Duodenal mucosa (tissue), 2 donors: ENCODE measurements around the gene ANKRD11.

Experiments
- H3K27ac ChIP-seq: one replicate; pipeline ENCODE4 v1.7.0; 2013; ENCODE audit warnings: low read depth, low read length
- H3K27me3 ChIP-seq, 2 donors: one replicate each; pipeline ENCODE4 v1.7.0; 2013; ENCODE audit warnings: low read length in 2 of 2, control low read depth in 1 of 2; ENCODE audit not compliant: insufficient read depth in 2 of 2, control insufficient read depth in 1 of 2
- H3K36me3 ChIP-seq, 2 donors: one replicate each; pipeline ENCODE4 v1.7.0; 2013; ENCODE audit warnings: low read length in 2 of 2, control low read depth in 1 of 2; ENCODE audit not compliant: insufficient read depth in 2 of 2, control insufficient read depth in 1 of 2
- H3K4me1 ChIP-seq, 2 donors: one replicate each; pipeline ENCODE4 v1.7.0; 2013; ENCODE audit warnings: low read length in 2 of 2, control low read depth in 1 of 2; ENCODE audit not compliant: insufficient read depth in 2 of 2, control insufficient read depth in 1 of 2
- H3K4me3 ChIP-seq, 2 donors: one replicate each; pipeline ENCODE4 v1.7.0; 2013; ENCODE audit warnings: low read length in 2 of 2, low read depth in 1 of 2
- H3K9ac ChIP-seq, 2 donors: one replicate each; pipeline ENCODE4 v1.7.0; 2013; ENCODE audit warnings: low read length in 2 of 2, low read depth in 1 of 2
- H3K9me3 ChIP-seq, 2 donors: one replicate each; pipeline ENCODE4 v1.7.0; 2013; ENCODE audit warnings: low read length in 2 of 2, control low read depth in 1 of 2; ENCODE audit not compliant: control insufficient read depth in 1 of 2

Gene ANKRD11

DNA sequence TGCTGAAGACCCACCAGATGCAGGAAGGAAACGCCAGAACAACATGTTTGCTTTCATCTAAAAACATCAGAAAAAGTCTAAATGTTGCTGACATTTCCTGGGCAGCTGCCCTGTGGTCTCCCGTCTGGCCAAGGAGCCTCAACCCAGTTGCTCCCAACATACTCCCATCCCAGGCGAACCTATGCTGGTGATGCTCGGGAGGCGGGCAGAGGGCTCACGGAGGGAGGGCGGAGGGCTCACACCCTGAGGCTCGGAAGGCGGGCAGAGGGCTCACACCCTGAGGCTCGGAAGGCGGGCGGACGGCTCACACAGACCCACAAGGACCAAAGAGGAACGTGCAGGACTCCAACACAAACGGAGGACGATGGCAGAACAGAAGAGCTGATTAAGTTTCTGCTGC, 135.4 kb downstream of the ANKRD11 start:
- H3K27ac ChIP-seq = no peak overlapping the region
- no peaks in the 10 kb centered on the region for H3K27me3 ChIP-seq
- H3K4me1 ChIP-seq = peaks cover 63% of the 10 kb centered on the region in 2 donors
- H3K9ac ChIP-seq = peak overlapping the region in 1 of 2 donors; percentile 21
- H3K4me3 ChIP-seq = no peak overlapping the region
- peaks cover 5 to 16% of the 10 kb centered on the region in 2 donors for H3K36me3 ChIP-seq
- no peaks in the 10 kb centered on the region for H3K9me3 ChIP-seq

DNA sequence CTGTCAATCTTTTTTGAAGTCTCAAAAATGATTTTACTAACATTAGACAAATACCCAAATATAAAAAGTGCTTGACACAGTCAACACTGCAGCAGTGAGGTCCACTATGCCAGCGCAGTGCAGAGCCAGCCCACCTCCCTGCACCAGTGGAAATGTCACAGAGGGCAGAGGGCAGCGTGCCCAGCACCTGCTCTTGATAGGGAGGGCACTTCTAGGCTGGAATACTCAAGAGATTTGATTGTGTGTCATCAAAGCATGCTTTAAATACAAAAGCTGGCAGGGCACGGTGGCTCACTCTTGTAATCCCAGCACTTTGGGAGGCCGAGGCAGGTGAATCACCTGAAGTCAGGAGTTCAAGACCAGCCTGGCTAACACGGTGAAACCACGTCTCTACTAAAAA, 136.0 kb downstream of the ANKRD11 start:
- Histone ChIP-seq H3K9me3 (no peaks in the 10 kb centered on the region), H3K4me1 (peaks cover 56% of the 10 kb centered on the region in 2 donors), H3K36me3 (peaks cover 5 to 14% of the 10 kb centered on the region in 2 donors), H3K9ac (no peak overlapping the region), H3K27ac (peak overlapping the region; percentile 22), H3K4me3 (no peak overlapping the region), H3K27me3 (no peaks in the 10 kb centered on the region)

DNA sequence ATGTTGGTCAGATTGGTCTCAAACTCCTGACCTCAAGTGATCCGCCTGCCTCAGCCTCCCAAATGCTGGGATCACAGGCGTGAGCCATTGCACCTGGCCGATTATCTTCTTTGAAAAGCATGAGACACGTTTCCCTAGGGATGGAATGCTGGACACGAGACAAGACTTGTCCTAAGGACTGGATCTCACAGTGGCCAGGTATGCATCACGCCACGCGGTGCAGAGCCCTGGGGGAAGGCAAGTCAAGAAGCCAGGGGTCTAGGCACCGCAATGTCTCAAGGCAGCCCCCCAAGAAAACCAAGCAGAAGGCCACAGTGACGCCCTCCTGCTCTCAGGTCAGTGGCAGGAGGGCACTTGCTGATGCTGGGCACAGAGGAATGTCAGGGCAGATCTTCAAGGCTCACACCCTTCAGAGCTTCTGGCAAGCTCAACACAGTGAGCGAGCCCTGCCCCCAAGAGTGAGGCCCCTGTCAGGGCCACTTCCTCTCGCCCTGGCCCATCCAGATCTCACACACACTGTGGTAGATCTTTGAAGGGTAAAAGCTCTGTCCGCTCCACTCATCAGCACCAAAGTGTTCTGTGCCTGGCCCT, 138.2 kb downstream of the ANKRD11 start:
- H3K9me3 ChIP-seq = no peaks in the 10 kb centered on the region
- H3K27me3 ChIP-seq = no peaks in the 10 kb centered on the region
- H3K27ac ChIP-seq = no peak overlapping the region
- H3K9ac ChIP-seq = no peak overlapping the region
- H3K4me1 ChIP-seq = peaks cover 36 to 41% of the 10 kb centered on the region in 2 donors
- H3K36me3 ChIP-seq = peaks cover 5 to 11% of the 10 kb centered on the region in 2 donors
- H3K4me3 ChIP-seq = no peak overlapping the region

DNA sequence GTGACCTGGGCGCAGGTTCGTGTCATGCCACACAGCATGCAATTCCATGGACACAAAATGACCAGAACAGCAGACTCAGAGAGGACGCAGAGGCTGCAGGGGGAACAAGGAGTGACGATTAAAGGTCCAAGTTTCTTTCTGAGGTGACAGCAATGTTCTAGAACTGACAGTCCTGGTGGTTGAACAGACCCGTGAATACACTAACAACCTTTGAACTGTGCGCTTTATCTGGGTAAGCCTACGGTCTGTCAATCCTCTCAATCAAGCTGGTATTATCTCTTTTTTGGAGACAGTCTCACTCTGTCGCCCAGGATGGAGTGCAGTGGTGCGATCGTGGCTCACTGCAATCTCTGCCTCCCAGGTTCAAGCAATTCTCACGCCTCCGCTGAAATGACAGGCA, 138.7 kb downstream of the ANKRD11 start:
- peaks cover 5 to 11% of the 10 kb centered on the region in 2 donors for H3K36me3 ChIP-seq
- H3K27ac ChIP-seq = no peak overlapping the region
- H3K9me3 ChIP-seq = no peaks in the 10 kb centered on the region
- H3K9ac ChIP-seq = no peak overlapping the region
- H3K4me1 ChIP-seq = peaks cover 34 to 36% of the 10 kb centered on the region in 2 donors
- H3K27me3 ChIP-seq = no peaks in the 10 kb centered on the region
- no peak overlapping the region for H3K4me3 ChIP-seq

GRCh38 chr16:89350701-89351380, 139.5 kb downstream of the ANKRD11 start:
- H3K9me3 ChIP-seq = no peaks in the 10 kb centered on the region
- no peak overlapping the region for H3K4me3 ChIP-seq
- peaks cover 5 to 11% of the 10 kb centered on the region in 2 donors for H3K36me3 ChIP-seq
- no peaks in the 10 kb centered on the region for H3K27me3 ChIP-seq
- H3K9ac ChIP-seq = no peak overlapping the region
- H3K4me1 ChIP-seq = peaks cover 33 to 40% of the 10 kb centered on the region in 2 donors
- H3K27ac ChIP-seq = no peak overlapping the region

GRCh38 chr16:89349947-89350633, 140.3 kb downstream of the ANKRD11 start:
- Histone ChIP-seq H3K9me3 (no peaks in the 10 kb centered on the region), H3K4me3 (no peak overlapping the region), H3K27me3 (no peaks in the 10 kb centered on the region), H3K4me1 (peaks cover 32 to 36% of the 10 kb centered on the region in 2 donors), H3K27ac (no peak overlapping the region), H3K36me3 (peaks cover 5 to 11% of the 10 kb centered on the region in 2 donors), H3K9ac (no peak overlapping the region)

DNA sequence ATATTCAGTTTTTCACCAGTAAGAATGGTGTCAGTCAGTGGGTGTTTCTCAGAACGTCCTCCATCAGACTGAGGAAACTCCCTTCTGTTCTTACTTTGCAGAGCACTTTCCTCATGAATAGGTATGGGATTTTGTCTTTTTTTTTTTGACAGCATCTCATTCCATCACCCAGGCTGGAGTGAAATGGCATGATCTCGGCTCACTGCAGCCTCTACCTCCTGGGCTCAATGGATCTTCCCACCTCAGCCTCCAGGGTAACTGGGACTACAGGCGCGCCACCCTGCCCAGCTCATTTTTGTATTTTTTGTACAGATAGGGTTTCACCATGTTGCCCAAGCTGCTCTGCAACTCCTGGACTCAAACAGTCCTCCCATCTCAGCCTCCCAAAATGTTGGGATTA, 142.6 kb downstream of the ANKRD11 start:
- Histone ChIP-seq H3K27ac (no peak overlapping the region), H3K9ac (no peak overlapping the region), H3K27me3 (no peaks in the 10 kb centered on the region), H3K36me3 (peaks cover 5 to 11% of the 10 kb centered on the region in 2 donors), H3K4me3 (no peak overlapping the region), H3K4me1 (peaks cover 21 to 26% of the 10 kb centered on the region in 2 donors), H3K9me3 (no peaks in the 10 kb centered on the region)

GRCh38 chr16:89346869-89347268, 143.5 kb downstream of the ANKRD11 start:
- Histone ChIP-seq H3K27ac (no peak overlapping the region), H3K9ac (no peak overlapping the region), H3K27me3 (no peaks in the 10 kb centered on the region), H3K4me1 (peaks cover 18% of the 10 kb centered on the region in 2 donors), H3K4me3 (no peak overlapping the region), H3K36me3 (peaks cover 5 to 9% of the 10 kb centered on the region in 2 donors), H3K9me3 (no peaks in the 10 kb centered on the region)

GRCh38 chr16:89345642-89346150, 144.7 kb downstream of the ANKRD11 start:
- peaks cover 18 to 20% of the 10 kb centered on the region in 2 donors for H3K4me1 ChIP-seq
- H3K27ac ChIP-seq = no peak overlapping the region
- H3K4me3 ChIP-seq = no peak overlapping the region
- H3K36me3 ChIP-seq = peaks cover 3 to 4% of the 10 kb centered on the region in 2 donors
- H3K9me3 ChIP-seq = no peaks in the 10 kb centered on the region
- no peak overlapping the region for H3K9ac ChIP-seq
- no peaks in the 10 kb centered on the region for H3K27me3 ChIP-seq
